Measurements from ENCODE around the gene ITIH1. TPM values are rescaled to one million over a fixed set of nuclear protein-coding genes. Genes with fewer than 3 reads are reported as not detected.

Gene ITIH1
- total RNA-seq, 1 experiment from 2014 or later = 0.26 TPM

DNA sequence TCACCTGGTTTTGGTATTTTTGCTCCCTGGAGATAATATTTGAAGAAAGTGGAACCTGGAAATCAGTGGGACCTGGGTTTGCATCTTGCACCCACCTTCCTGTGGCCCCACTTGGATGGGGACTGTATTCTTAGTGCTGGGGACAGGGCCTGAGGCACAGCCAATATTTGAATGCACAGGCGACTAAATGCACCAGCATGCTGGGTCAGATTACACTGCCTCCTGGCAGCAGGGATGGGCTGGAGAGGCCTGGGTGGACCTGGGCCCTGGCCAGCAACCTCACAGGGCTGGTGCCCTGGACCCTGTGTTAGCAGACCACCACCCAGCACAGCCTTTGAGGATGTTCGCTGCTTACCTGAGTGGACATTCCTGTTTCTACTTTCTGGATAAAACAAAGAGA lies 42.5 kb downstream of the ITIH1 start (continued):
- TF ChIP-seq, protein P1, sequence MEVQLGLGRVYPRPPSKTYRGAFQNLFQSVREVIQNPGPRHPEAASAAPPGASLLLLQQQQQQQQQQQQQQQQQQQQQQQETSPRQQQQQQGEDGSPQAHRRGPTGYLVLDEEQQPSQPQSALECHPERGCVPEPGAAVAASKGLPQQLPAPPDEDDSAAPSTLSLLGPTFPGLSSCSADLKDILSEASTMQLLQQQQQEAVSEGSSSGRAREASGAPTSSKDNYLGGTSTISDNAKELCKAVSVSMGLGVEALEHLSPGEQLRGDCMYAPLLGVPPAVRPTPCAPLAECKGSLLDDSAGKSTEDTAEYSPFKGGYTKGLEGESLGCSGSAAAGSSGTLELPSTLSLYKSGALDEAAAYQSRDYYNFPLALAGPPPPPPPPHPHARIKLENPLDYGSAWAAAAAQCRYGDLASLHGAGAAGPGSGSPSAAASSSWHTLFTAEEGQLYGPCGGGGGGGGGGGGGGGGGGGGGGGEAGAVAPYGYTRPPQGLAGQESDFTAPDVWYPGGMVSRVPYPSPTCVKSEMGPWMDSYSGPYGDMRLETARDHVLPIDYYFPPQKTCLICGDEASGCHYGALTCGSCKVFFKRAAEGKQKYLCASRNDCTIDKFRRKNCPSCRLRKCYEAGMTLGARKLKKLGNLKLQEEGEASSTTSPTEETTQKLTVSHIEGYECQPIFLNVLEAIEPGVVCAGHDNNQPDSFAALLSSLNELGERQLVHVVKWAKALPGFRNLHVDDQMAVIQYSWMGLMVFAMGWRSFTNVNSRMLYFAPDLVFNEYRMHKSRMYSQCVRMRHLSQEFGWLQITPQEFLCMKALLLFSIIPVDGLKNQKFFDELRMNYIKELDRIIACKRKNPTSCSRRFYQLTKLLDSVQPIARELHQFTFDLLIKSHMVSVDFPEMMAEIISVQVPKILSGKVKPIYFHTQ (CRISPR knock-in tag; IDR thresholded peaks at IDR 0.05) = no peak
- TF ChIP-seq TEAD4 (CRISPR knock-in tag; IDR thresholded peaks at IDR 0.05) (no peak), CREM (CRISPR knock-in tag; IDR thresholded peaks at IDR 0.05) (no peak), ZNF138 (CRISPR knock-in tag; conservative IDR thresholded peaks at IDR 0.05) (no peak), TP53 (CRISPR knock-in tag; IDR thresholded peaks at IDR 0.05) (no peak)
- TF ChIP-seq, protein P2, sequence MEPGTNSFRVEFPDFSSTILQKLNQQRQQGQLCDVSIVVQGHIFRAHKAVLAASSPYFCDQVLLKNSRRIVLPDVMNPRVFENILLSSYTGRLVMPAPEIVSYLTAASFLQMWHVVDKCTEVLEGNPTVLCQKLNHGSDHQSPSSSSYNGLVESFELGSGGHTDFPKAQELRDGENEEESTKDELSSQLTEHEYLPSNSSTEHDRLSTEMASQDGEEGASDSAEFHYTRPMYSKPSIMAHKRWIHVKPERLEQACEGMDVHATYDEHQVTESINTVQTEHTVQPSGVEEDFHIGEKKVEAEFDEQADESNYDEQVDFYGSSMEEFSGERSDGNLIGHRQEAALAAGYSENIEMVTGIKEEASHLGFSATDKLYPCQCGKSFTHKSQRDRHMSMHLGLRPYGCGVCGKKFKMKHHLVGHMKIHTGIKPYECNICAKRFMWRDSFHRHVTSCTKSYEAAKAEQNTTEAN (CRISPR knock-in tag; IDR thresholded peaks at IDR 0.05) = no peak

DNA sequence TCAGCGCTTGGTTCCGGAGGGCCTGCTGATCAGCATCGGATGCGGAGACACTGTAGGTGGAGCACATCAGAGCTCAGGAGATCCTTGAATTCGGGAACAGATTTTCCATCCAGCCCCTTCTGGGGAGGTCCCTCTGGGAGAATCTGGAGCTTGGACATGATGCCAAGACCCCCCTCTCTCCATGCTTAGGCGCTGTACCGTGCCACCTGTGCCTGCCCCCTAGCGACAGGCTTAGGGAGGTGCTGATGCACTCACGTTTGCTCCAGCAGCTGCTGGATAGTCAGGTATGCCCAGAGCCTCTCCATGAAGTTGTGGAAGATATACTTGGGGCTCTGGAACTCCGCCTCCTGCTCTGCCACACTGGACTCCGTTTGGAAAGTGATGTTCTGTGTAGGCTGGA lies 43.3 kb downstream of the ITIH1 start:
- ATAC-seq = peak; percentile 93
- Mint-ChIP-seq H3K4me1 (peaks cover 12% of the 10 kb centered on the region), H3K4me3 (no peak overlapping the region), H3K27me3 (ENCODE audit: low read depth) (no peaks in the 10 kb centered on the region), H3K9me3 (no peaks in the 10 kb centered on the region), H3K27ac (no peak overlapping the region), H3K36me3 (no peaks in the 10 kb centered on the region)
- ChIA-PET POLR2A (no interaction called here), CTCF (interaction anchor here (0.5 to 6.4 kb wide), 57 partner anchors 10 to 879 kb away, joined by 3 to 96 read pairs (median 5); partner anchors contain the start of genes GLT8D1, ITIH3, ITIH4 and MUSTN1)
- TF ChIP-seq, protein P3, sequence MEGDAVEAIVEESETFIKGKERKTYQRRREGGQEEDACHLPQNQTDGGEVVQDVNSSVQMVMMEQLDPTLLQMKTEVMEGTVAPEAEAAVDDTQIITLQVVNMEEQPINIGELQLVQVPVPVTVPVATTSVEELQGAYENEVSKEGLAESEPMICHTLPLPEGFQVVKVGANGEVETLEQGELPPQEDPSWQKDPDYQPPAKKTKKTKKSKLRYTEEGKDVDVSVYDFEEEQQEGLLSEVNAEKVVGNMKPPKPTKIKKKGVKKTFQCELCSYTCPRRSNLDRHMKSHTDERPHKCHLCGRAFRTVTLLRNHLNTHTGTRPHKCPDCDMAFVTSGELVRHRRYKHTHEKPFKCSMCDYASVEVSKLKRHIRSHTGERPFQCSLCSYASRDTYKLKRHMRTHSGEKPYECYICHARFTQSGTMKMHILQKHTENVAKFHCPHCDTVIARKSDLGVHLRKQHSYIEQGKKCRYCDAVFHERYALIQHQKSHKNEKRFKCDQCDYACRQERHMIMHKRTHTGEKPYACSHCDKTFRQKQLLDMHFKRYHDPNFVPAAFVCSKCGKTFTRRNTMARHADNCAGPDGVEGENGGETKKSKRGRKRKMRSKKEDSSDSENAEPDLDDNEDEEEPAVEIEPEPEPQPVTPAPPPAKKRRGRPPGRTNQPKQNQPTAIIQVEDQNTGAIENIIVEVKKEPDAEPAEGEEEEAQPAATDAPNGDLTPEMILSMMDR (IDR thresholded peaks at IDR 0.05) = peak; percentile 91
- TF ChIP-seq ZNF121 (CRISPR knock-in tag; IDR thresholded peaks at IDR 0.05) = peak; percentile 40; the same call in 1 of the 2 replicates
- TF ChIP-seq, protein P4, sequence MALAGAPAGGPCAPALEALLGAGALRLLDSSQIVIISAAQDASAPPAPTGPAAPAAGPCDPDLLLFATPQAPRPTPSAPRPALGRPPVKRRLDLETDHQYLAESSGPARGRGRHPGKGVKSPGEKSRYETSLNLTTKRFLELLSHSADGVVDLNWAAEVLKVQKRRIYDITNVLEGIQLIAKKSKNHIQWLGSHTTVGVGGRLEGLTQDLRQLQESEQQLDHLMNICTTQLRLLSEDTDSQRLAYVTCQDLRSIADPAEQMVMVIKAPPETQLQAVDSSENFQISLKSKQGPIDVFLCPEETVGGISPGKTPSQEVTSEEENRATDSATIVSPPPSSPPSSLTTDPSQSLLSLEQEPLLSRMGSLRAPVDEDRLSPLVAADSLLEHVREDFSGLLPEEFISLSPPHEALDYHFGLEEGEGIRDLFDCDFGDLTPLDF (CRISPR knock-in tag; IDR thresholded peaks at IDR 0.05) = no peak
- TF ChIP-seq FOXK1 (CRISPR knock-in tag; IDR thresholded peaks at IDR 0.05) = no peak
- TF ChIP-seq ZNF263 (CRISPR knock-in tag; IDR thresholded peaks at IDR 0.05; ENCODE audit: low read depth) = no peak
- no peak for TF ChIP-seq NFYB (CRISPR knock-in tag; conservative IDR thresholded peaks at IDR 0.05; ENCODE audit: low read depth)
- TF ChIP-seq, protein P5, sequence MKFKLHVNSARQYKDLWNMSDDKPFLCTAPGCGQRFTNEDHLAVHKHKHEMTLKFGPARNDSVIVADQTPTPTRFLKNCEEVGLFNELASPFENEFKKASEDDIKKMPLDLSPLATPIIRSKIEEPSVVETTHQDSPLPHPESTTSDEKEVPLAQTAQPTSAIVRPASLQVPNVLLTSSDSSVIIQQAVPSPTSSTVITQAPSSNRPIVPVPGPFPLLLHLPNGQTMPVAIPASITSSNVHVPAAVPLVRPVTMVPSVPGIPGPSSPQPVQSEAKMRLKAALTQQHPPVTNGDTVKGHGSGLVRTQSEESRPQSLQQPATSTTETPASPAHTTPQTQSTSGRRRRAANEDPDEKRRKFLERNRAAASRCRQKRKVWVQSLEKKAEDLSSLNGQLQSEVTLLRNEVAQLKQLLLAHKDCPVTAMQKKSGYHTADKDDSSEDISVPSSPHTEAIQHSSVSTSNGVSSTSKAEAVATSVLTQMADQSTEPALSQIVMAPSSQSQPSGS (CRISPR knock-in tag; IDR thresholded peaks at IDR 0.05; ENCODE audit: borderline replicate concordance, low read depth) = no peak
- TF ChIP-seq, protein P6, sequence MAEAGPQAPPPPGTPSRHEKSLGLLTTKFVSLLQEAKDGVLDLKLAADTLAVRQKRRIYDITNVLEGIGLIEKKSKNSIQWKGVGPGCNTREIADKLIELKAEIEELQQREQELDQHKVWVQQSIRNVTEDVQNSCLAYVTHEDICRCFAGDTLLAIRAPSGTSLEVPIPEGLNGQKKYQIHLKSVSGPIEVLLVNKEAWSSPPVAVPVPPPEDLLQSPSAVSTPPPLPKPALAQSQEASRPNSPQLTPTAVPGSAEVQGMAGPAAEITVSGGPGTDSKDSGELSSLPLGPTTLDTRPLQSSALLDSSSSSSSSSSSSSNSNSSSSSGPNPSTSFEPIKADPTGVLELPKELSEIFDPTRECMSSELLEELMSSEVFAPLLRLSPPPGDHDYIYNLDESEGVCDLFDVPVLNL (CRISPR knock-in tag; IDR thresholded peaks at IDR 0.05; ENCODE audit: borderline replicate concordance, low read depth) = no peak
- DNase-seq (ENCODE audit: low spot score) = peak; percentile 76

All from WTC11 (cell line).